ENCODE measurements around the gene DDX6. TPM values are rescaled to one million over a fixed set of nuclear protein-coding genes. Genes with fewer than 3 reads are reported as not detected.
A peak's percentile ranks its signal among the peaks of the same experiment; 100 is the strongest.

The DDX6 gene, protein sequence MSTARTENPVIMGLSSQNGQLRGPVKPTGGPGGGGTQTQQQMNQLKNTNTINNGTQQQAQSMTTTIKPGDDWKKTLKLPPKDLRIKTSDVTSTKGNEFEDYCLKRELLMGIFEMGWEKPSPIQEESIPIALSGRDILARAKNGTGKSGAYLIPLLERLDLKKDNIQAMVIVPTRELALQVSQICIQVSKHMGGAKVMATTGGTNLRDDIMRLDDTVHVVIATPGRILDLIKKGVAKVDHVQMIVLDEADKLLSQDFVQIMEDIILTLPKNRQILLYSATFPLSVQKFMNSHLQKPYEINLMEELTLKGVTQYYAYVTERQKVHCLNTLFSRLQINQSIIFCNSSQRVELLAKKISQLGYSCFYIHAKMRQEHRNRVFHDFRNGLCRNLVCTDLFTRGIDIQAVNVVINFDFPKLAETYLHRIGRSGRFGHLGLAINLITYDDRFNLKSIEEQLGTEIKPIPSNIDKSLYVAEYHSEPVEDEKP
- total RNA-seq (2013; cell fraction: nucleolus; rRNA removed) = 180 and 201 TPM in 2 replicates
- total RNA-seq (2014; rRNA removed) = 55.5 and 56.1 TPM in 2 replicates
- total RNA-seq (2014; rRNA removed; fragmentation: Illumina TruSeq; extraction: Trizol) = 79.0 and 80.0 TPM in 2 replicates
- 117 and 119 TPM in 2 replicates for total RNA-seq (2021)
- 42.9 TPM for polyA plus RNA-seq (2011; ENCODE audit: low read depth)
- 56.7 and 68.6 TPM in 2 replicates for polyA plus RNA-seq (2011; rRNA removed)
- 18.4 and 23.7 TPM in 2 replicates for polyA plus RNA-seq (2011; cell fraction: cytosol; rRNA removed)
- polyA plus RNA-seq (2011; cell fraction: nucleus; rRNA removed) = 16.8 and 18.8 TPM in 2 replicates
- polyA plus RNA-seq (2012) = 45.0 and 59.7 TPM in 2 replicates
- 60.0 and 72.3 TPM in 2 replicates for polyA plus RNA-seq (2014; fragmentation: Illumina TruSeq; extraction: Trizol)
- 10 to 100 TPM in 1 of 2 experiments, 1 to 10 TPM in 1; 6.6 to 20.0 TPM for polyA plus RNA-seq (2014; fragmentation: Nextera tagmentation; extraction: Ambion mirVana)
- 27.0 and 28.7 TPM in 2 replicates for polyA plus RNA-seq (2014; rRNA removed)
- 10 to 100 TPM; 38.1 to 42.1 TPM for polyA plus RNA-seq (2016; fragmentation: Nextera tagmentation; extraction: Ambion mirVana)
- polyA minus RNA-seq (2011; rRNA and poly(A)+ RNA removed) = 106 and 220 TPM in 2 replicates
- polyA minus RNA-seq (2011; cell fraction: cytosol; rRNA and poly(A)+ RNA removed) = 52.4 and 64.2 TPM in 2 replicates
- polyA minus RNA-seq (2011; cell fraction: nucleus; rRNA and poly(A)+ RNA removed) = 29.1 and 46.0 TPM in 2 replicates
- Bru-seq, nascent RNA = percentile 96 among the genes with signal in this experiment
- BruChase-seq, experiment 1, labeled RNA remaining after a 6-hour chase = percentile 98 among the genes with signal in this experiment
- BruChase-seq, experiment 2, labeled RNA remaining after a 2-hour chase = percentile 99 among the genes with signal in this experiment
- long read RNA-seq, experiment 1, full-length matches to known transcripts = 9 of 19 reads
- long read RNA-seq, experiment 1, partial matches to known transcripts = 3 of 19 reads
- long read RNA-seq, experiment 1, other reads (novel, unspliced or antisense) = 7 of 19 reads
- long read RNA-seq, experiment 2, full-length matches to known transcripts = 53 of 72 reads
- long read RNA-seq, experiment 2, partial matches to known transcripts = 9 of 72 reads
- long read RNA-seq, experiment 2, other reads (novel, unspliced or antisense) = 10 of 72 reads

- SMC1A ChIA-PET (ENCODE audit: uncharacterized antibody, unreplicated experiment) = interaction anchor here (1.2 to 9.7 kb wide), 18 partner anchors 19 to 149 kb away, joined by 3 to 130 read pairs (median 8); no protein-coding TSS in a partner anchor
- H2AFZ ChIP-seq (ENCODE audit: control insufficient read depth, low read depth, low read length) = peak within 1 kb of the TSS; percentile 72
- intact Hi-C loops (cut with micrococcal nuclease; ENCODE audit: unreplicated experiment) = loop anchor here (2.0 to 5.0 kb wide), 3 partner anchors 47 to 137 kb away; no protein-coding TSS in a partner anchor
- RAD21 ChIA-PET (ENCODE audit: unreplicated experiment) = interaction anchor here (0.5 to 6.0 kb wide), 25 partner anchors 17 to 330 kb away, joined by 3 to 67 read pairs (median 8); partner anchors contain the start of genes CXCR5, HINFP and HYOU1
- H3K79me2 ChIP-seq (ENCODE audit: control insufficient read depth, insufficient read depth, low read length) = peaks cover 53% of the 10 kb centered on the region
- no peaks in the 10 kb centered on the region for H3K9me3 ChIP-seq (replicated peaks; ENCODE audit: control insufficient read depth, insufficient read depth, low read length)
- peak within 1 kb of the TSS; percentile 100 for H3K9ac ChIP-seq (ENCODE audit: control insufficient read depth, insufficient read depth, low read length)
- H3K4me2 ChIP-seq (ENCODE audit: control insufficient read depth, insufficient read depth) = peak within 1 kb of the TSS; percentile 67
- ATAC-seq (peak; percentile 69), FAIRE-seq (no peak), DNase-seq (ENCODE audit: low read depth, low spot score) (peak; percentile 19)
- H3K36me3 ChIP-seq (ENCODE audit: control insufficient read depth in 2 of 2, insufficient read depth in 2 of 2, low read length in 1 of 2) = no peaks in the 10 kb centered on the region
- H3K27me3 ChIP-seq (replicated peaks in 1 of 2; ENCODE audit: control insufficient read depth in 2 of 2, insufficient read depth in 2 of 2, low read length in 1 of 2) = no peaks in the 10 kb centered on the region
- TSS peak; percentile 85 for BruUV-seq (replicated peaks)
- WGBS (ENCODE audit: insufficient coverage, insufficient replicate concordance, low lambda C conversion rate, missing lambda C conversion rate) = 1% methylated on average over 58 of the region's 81 CpGs
- H3K4me1 ChIP-seq (ENCODE audit: control insufficient read depth, insufficient read depth, low read length) = no peaks in the 10 kb centered on the region; the same call in 1 of the 2 replicates
- peak within 1 kb of the TSS; percentile 81 for H3K4me3 ChIP-seq
- H4K20me1 ChIP-seq (ENCODE audit: control insufficient read depth, insufficient read depth) = no peaks in the 10 kb centered on the region; the same call in 1 of the 2 replicates
- H3K27ac ChIP-seq (ENCODE audit: control insufficient read depth, insufficient read depth) = peak within 1 kb of the TSS; percentile 100
- in situ Hi-C loops (cut with MboI) = no loop called here
- CTCF ChIA-PET = interaction anchor here (0.6 to 8.1 kb wide), 25 partner anchors 8 to 294 kb away, joined by 3 to 68 read pairs (median 4); partner anchors contain the start of gene CXCR5
- POLR2A ChIA-PET = interaction anchor here (0.6 to 4.8 kb wide), 24 partner anchors 8 to 451 kb away, joined by 3 to 69 read pairs (median 4); partner anchors contain the start of genes ARCN1, BCL9L, CBL and CXCR5
- TF ChIP-seq ZSCAN29 (IDR thresholded peaks at IDR 0.05) = no peak
- TF ChIP-seq RAD51 (IDR thresholded peaks at IDR 0.05) = no peak
- TF ChIP-seq ZNF622 (IDR thresholded peaks at IDR 0.05) = no peak
- peak; percentile 35; the same call in 1 of the 2 replicates for TF ChIP-seq RCOR1 (conservative IDR thresholded peaks at IDR 0.05; ENCODE audit: low read depth, low read length)
- TF ChIP-seq TCF12 (IDR thresholded peaks at IDR 0.05; ENCODE audit: low read depth, low read length) = no peak
- TF ChIP-seq EGR1 (IDR thresholded peaks at IDR 0.05; ENCODE audit: borderline replicate concordance in 1 of 2, low read depth in 2 of 2, low read length in 2 of 2) = 0 out of 3 replicates have a peak, but pooled peaks of 1 of the 2 experiments have one; percentile 29
- peak; percentile 27; the same call in 1 of the 2 replicates for TF ChIP-seq NR2C1 (IDR thresholded peaks at IDR 0.05)
- TF ChIP-seq SUPT20H (IDR thresholded peaks at IDR 0.05; ENCODE audit: borderline replicate concordance, control insufficient read depth, low read depth, low read length) = no peak
- 0 out of 2 replicates have a peak, but pooled peaks have one; percentile 10 for TF ChIP-seq SMC3 (IDR thresholded peaks at IDR 0.05; ENCODE audit: borderline replicate concordance, low read length)
- TF ChIP-seq CBX3 (IDR thresholded peaks at IDR 0.05; ENCODE audit: borderline replicate concordance, low read depth) = no peak
- peak; percentile 62; the same call in 1 of the 2 replicates for TF ChIP-seq POLR2AphosphoS5 (IDR thresholded peaks at IDR 0.05; ENCODE audit: low read length)
- no peak for TF ChIP-seq HSF1 (IDR thresholded peaks at IDR 0.05; ENCODE audit: low read depth, low read length)
- no peak for TF ChIP-seq FOXK2 (IDR thresholded peaks at IDR 0.05)
Observed at GRCh38 chr11:118791111-118791960, at the start of gene DDX6. Gene DDX6, minus strand, starts transcription at chr11:118791164. Its CDS starts 4,913 bp downstream, at chr11:118786251.
